ENCODE results near the gene KRT222.

DNA sequence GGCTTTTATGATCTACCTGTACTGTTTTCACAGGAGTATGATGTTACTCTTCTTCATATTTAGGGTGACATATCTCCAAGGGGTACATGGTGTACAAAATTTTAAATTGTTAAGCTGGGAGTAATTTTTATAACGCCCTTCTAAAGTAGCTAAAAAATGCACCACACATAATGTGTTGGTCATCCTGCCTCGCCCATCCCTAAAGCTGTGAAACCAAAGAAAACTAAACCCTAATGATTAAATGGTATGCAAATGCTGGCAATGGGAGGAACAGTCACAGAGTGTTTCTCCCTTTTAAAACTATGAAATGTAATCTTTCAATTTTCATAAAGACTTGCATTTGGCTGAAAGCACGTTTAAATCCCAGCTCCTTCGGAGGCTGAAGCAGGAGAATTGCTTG, 40.6 kb upstream of the KRT222 start:
- TF ChIP-seq ZNF384 (IDR thresholded peaks at IDR 0.05) (no peak), SP1 (IDR thresholded peaks at IDR 0.05) (no peak), SUZ12 (IDR thresholded peaks at IDR 0.05) (no peak), BHLHE40 (IDR thresholded peaks at IDR 0.05; ENCODE audit: borderline replicate concordance) (no peak), FOXM1 (IDR thresholded peaks at IDR 0.05; ENCODE audit: borderline replicate concordance) (no peak), NFRKB (IDR thresholded peaks at IDR 0.05) (no peak), HDGF (IDR thresholded peaks at IDR 0.05; ENCODE audit: borderline replicate concordance) (no peak), TARDBP (IDR thresholded peaks at IDR 0.05) (no peak), FOXA1 (IDR thresholded peaks at IDR 0.05) (no peak), FOXK2 (IDR thresholded peaks at IDR 0.05) (no peak), ELF4 (IDR thresholded peaks at IDR 0.05) (no peak)
- TF ChIP-seq, protein P1, sequence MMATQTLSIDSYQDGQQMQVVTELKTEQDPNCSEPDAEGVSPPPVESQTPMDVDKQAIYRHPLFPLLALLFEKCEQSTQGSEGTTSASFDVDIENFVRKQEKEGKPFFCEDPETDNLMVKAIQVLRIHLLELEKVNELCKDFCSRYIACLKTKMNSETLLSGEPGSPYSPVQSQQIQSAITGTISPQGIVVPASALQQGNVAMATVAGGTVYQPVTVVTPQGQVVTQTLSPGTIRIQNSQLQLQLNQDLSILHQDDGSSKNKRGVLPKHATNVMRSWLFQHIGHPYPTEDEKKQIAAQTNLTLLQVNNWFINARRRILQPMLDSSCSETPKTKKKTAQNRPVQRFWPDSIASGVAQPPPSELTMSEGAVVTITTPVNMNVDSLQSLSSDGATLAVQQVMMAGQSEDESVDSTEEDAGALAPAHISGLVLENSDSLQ (IDR thresholded peaks at IDR 0.05) = no peak
